ENCODE data around the gene CUX1.

The CUX1 gene

GRCh38 chr7:101815826-101816594 lies 1.4 kb upstream of the CUX1 start:
- Mint-ChIP-seq H3K4me1 (peaks cover 59% of the 10 kb centered on the region), H3K36me3 (ENCODE audit: low read depth) (peaks cover 5% of the 10 kb centered on the region), H3K27me3 (ENCODE audit: low read depth, poor library complexity) (peaks cover 4% of the 10 kb centered on the region), H3K27ac (no peak overlapping the region), H3K4me3 (peak overlapping the region; percentile 82), H3K9me3 (no peaks in the 10 kb centered on the region)
- TF ChIP-seq CTCF (IDR thresholded peaks at IDR 0.05): no peak
- DNase-seq: peak; percentile 81

- peaks cover 6% of the 10 kb centered on the region for H3K36me3 Mint-ChIP-seq (ENCODE audit: low read depth)
- peaks cover 4% of the 10 kb centered on the region for H3K27me3 Mint-ChIP-seq (ENCODE audit: low read depth, poor library complexity)
- peaks cover 58% of the 10 kb centered on the region for H3K4me1 Mint-ChIP-seq
- peak; percentile 70 for DNase-seq
- H3K27ac Mint-ChIP-seq: no peak overlapping the region
- no peak for TF ChIP-seq CTCF (IDR thresholded peaks at IDR 0.05)
- H3K4me3 Mint-ChIP-seq: peak overlapping the region; percentile 49
- no peaks in the 10 kb centered on the region for H3K9me3 Mint-ChIP-seq
Observed at GRCh38 chr7:101816595-101817470, 593 bp upstream of the CUX1 start.

GRCh38 chr7:101818287-101819071 lies 1.1 kb downstream of the CUX1 start:
- Mint-ChIP-seq H3K4me1 (peaks cover 63% of the 10 kb centered on the region), H3K27ac (no peak overlapping the region), H3K27me3 (ENCODE audit: low read depth, poor library complexity) (peaks cover 4% of the 10 kb centered on the region), H3K4me3 (peak overlapping the region; percentile 84), H3K36me3 (ENCODE audit: low read depth) (peaks cover 6% of the 10 kb centered on the region), H3K9me3 (no peaks in the 10 kb centered on the region)
- TF ChIP-seq CTCF (IDR thresholded peaks at IDR 0.05): no peak
- no peak for DNase-seq

GRCh38 chr7:101819183-101819582 lies 1.8 kb downstream of the CUX1 start:
- peaks cover 66% of the 10 kb centered on the region for H3K4me1 Mint-ChIP-seq
- H3K4me3 Mint-ChIP-seq: peak overlapping the region; percentile 84
- TF ChIP-seq CTCF (IDR thresholded peaks at IDR 0.05): no peak
- no peak overlapping the region for H3K27ac Mint-ChIP-seq
- peaks cover 4% of the 10 kb centered on the region for H3K27me3 Mint-ChIP-seq (ENCODE audit: low read depth, poor library complexity)
- H3K36me3 Mint-ChIP-seq (ENCODE audit: low read depth): peaks cover 6% of the 10 kb centered on the region
- DNase-seq: no peak
- H3K9me3 Mint-ChIP-seq: no peaks in the 10 kb centered on the region

GRCh38 chr7:101819913-101820522 lies 2.6 kb downstream of the CUX1 start:
- peak overlapping the region; percentile 63 for H3K4me3 Mint-ChIP-seq

More at GRCh38 chr7:101819913-101820522, 2.6 kb downstream of the CUX1 start:
- no peaks in the 10 kb centered on the region for H3K27me3 Mint-ChIP-seq (ENCODE audit: low read depth, poor library complexity)
- DNase-seq: no peak
- H3K27ac Mint-ChIP-seq: peak overlapping the region; percentile 73
- H3K4me1 Mint-ChIP-seq: peaks cover 69% of the 10 kb centered on the region
- no peaks in the 10 kb centered on the region for H3K9me3 Mint-ChIP-seq
- no peak for TF ChIP-seq CTCF (IDR thresholded peaks at IDR 0.05)
- peaks cover 6% of the 10 kb centered on the region for H3K36me3 Mint-ChIP-seq (ENCODE audit: low read depth)
